Cardiac muscle cell (in vitro differentiated cells and primary cell): ENCODE measurements around the gene LRFN4. TPM values are rescaled to one million over a fixed set of nuclear protein-coding genes. Genes with fewer than 3 reads are reported as not detected.

Source experiments
- DNase-seq, 2 donors: peaks; one replicate each; pipeline versions ENCODE4 v3.0.0 to v3.0.0-alpha.2; 2010 to 2017; ENCODE audit warnings: low read depth in 1 of 2, low spot score in 1 of 2
- H3K27ac ChIP-seq: fragments of 200-600 bp; sonication (generic); 2 replicates; pipeline ENCODE4 v1.5.1; 2016
- H3K27me3 ChIP-seq: fragments of 200-600 bp; sonication (generic); 2 replicates; pipeline ENCODE4 v1.6.0; 2016; ENCODE audit warnings: control low read depth
- H3K36me3 ChIP-seq: fragments of 200-600 bp; sonication (generic); 2 replicates; pipeline ENCODE4 v1.5.1; 2016; ENCODE audit warnings: control low read depth
- H3K4me1 ChIP-seq: fragments of 200-600 bp; sonication (generic); 2 replicates; pipeline ENCODE4 v1.8.1; 2017; ENCODE audit warnings: low read depth, mild to moderate bottlenecking, mixed run types
- H3K4me3 ChIP-seq: fragments of 200-600 bp; sonication (generic); 2 replicates; pipeline ENCODE4 v1.5.1; 2016; ENCODE audit warnings: mild to moderate bottlenecking
- H3K9me3 ChIP-seq: fragments of 200-600 bp; sonication (generic); 2 replicates; pipeline ENCODE4 v1.5.1; 2017; ENCODE audit warnings: low read depth, mild to moderate bottlenecking, control low read depth
- polyA plus RNA-seq: library from polyadenylated mRNA; unstranded; fragments of >200 nt; fragmentation: Nextera tagmentation; extraction: Ambion mirVana; gene quantifications from 2 replicates; pipeline ENCODE4 v1.2.1, GENCODE V29; 2016
- total RNA-seq: library from RNA; depleted of rRNA; stranded (reverse); fragments of >200 nt; gene quantifications from 2 replicates; pipeline ENCODE4 v1.2.3, GENCODE V29; 2016
- TF ChIP-seq, protein P1 (sequence below): IDR thresholded peaks from 2 replicates; pipeline ENCODE4 v1.5.1; 2012; ENCODE audit warnings: low read depth, mild to moderate bottlenecking, low read length

Gene LRFN4
- total and polyA plus RNA-seq, 2 experiments from 2014 or later, result 41.6 to 50.4 TPM

DNA sequence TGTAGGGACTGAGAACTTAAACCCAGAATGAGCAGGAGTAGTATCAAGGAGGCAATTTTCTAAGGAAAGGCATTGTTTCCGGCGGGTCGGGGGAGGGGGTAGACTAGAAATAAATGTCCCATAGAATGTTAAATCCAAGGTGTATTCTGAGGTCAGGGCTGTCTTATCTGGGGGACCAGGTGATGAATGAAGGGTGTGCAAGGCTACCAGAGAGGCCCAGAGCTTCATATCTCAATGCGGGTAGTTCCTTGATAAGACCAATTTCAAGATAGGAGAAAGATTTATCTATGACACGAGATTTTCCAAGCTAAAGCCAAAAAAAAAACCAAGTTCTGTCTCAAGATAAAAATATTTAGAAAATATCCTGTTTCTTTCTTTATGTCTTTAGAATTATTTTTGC, 21.9 kb upstream of the LRFN4 start:
- H3K9me3 ChIP-seq, result no peaks in the 10 kb centered on the region
- H3K4me3 ChIP-seq, result no peak overlapping the region
- peaks cover 3% of the 10 kb centered on the region for H3K4me1 ChIP-seq
- no peak overlapping the region for H3K27ac ChIP-seq
- no peaks in the 10 kb centered on the region for H3K27me3 ChIP-seq
- H3K36me3 ChIP-seq, result no peaks in the 10 kb centered on the region
- TF ChIP-seq, protein P1, sequence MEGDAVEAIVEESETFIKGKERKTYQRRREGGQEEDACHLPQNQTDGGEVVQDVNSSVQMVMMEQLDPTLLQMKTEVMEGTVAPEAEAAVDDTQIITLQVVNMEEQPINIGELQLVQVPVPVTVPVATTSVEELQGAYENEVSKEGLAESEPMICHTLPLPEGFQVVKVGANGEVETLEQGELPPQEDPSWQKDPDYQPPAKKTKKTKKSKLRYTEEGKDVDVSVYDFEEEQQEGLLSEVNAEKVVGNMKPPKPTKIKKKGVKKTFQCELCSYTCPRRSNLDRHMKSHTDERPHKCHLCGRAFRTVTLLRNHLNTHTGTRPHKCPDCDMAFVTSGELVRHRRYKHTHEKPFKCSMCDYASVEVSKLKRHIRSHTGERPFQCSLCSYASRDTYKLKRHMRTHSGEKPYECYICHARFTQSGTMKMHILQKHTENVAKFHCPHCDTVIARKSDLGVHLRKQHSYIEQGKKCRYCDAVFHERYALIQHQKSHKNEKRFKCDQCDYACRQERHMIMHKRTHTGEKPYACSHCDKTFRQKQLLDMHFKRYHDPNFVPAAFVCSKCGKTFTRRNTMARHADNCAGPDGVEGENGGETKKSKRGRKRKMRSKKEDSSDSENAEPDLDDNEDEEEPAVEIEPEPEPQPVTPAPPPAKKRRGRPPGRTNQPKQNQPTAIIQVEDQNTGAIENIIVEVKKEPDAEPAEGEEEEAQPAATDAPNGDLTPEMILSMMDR, result no peak
- DNase-seq, result no peak

DNA sequence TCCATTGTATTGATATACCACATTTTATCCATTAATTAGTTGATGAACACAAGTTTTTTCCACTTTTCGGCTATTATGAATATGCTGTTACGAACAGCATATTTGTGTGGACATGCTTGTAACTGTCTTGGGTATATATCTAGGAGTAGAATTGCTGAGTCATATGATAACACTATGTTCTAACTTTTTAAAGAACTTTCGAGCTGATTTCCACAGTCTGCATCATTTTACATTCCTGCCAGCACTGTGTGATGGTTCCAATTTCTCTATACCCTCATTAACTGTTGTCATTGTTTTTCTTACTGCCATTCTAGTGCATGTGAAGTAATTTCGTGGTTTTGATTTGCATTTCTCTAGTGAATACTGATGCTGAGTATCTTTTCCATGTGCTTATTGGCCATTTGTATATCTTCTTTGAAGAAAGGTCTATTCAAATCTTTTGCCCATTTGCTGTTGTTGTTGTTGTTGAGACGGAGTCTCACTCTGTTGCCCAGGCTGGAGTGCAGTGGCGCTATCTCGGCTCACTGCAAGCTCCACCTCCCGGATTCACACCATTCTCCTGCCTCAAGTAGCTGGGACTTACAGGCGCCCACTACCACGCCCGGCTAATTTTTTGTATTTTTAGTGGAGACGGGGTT, 21.0 kb upstream of the LRFN4 start:
- TF ChIP-seq, protein P1, result no peak

DNA sequence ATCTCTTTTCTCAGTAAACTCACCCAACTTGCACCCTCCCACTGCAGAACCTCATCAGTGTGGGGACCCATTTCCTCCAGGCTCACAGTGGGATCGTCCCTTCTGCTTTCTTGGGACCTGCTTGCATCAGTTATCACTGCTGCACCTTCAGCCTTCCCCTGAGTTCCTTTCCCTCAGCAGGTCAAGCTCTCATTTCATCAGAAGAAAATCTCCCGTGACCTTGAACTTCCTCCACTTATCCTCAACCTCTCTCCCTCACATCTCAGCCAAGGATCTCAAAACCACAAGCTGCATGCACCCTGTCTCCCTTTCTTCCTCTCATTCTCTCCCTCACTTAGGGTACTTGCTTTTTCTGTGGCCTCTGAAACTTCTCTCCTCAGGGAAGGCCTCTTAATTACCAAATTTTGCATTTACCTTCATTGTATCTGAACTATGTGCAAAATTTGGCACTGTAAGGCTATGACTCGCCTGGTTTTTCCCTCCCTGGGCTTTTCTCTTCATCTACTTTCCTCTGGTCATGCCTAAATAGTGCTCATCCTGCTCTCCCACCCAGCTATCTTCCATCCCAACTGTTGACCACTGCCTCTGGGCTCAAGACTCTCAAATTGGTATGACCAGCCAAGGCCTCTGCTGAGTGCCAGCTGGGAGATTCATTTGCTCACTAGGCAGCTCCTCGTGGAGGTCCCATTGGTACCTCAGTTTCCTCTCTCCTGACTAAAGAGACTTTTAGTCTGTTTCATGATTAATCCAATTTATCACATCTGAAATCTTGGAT, 16.4 kb upstream of the LRFN4 start:
- no peaks in the 10 kb centered on the region for H3K27me3 ChIP-seq
- peaks cover 11% of the 10 kb centered on the region for H3K4me1 ChIP-seq
- H3K9me3 ChIP-seq, result no peaks in the 10 kb centered on the region
- TF ChIP-seq, protein P1, result no peak
- H3K27ac ChIP-seq, result no peak overlapping the region
- H3K4me3 ChIP-seq, result no peak overlapping the region
- DNase-seq, result no peak
- peaks cover 4% of the 10 kb centered on the region for H3K36me3 ChIP-seq

More for the DNA sequence above, 21.0 kb upstream of the LRFN4 start:
- Histone ChIP-seq H3K36me3 (no peaks in the 10 kb centered on the region), H3K27me3 (no peaks in the 10 kb centered on the region), H3K27ac (no peak overlapping the region), H3K9me3 (no peaks in the 10 kb centered on the region), H3K4me1 (peaks cover 3% of the 10 kb centered on the region), H3K4me3 (no peak overlapping the region)
- DNase-seq, result peak in 1 of 2 donors; percentile 79

DNA sequence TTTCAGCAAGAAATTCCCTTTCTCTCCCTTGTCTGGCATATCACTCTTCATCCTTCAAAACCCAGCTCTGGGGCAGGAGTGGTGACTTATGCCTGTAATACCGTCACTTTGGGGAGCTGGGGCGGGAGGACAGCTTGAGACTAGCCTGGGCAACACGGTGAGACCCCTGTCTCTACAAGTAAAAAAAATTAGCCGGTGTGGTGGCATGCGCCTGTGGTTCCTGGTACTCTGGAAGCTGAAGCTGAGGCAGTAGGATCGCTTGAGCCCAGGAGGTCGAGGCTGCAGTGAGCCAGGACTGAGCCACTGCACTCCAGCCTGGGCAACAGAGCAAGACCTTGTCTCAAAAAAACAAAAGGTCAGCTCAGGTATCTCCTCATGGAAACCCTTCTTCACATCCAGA, 15.0 kb upstream of the LRFN4 start:
- Histone ChIP-seq H3K27me3 (no peaks in the 10 kb centered on the region), H3K4me3 (peak overlapping the region; percentile 77), H3K4me1 (peaks cover 11% of the 10 kb centered on the region), H3K27ac (peak overlapping the region; percentile 95), H3K36me3 (peaks cover 5% of the 10 kb centered on the region), H3K9me3 (no peaks in the 10 kb centered on the region)
- TF ChIP-seq, protein P1, result no peak
- no peak for DNase-seq

- Histone ChIP-seq H3K27ac (peak overlapping the region; percentile 95), H3K4me3 (peak overlapping the region; percentile 77), H3K36me3 (peaks cover 5% of the 10 kb centered on the region), H3K9me3 (no peaks in the 10 kb centered on the region), H3K4me1 (peaks cover 11% of the 10 kb centered on the region), H3K27me3 (no peaks in the 10 kb centered on the region)
- TF ChIP-seq, protein P1, result no peak
- DNase-seq, result no peak
Observed at GRCh38 chr11:66842501-66842895, 14.4 kb upstream of the LRFN4 start.
